CD14-positive monocyte (primary cell): ENCODE results near the gene HAND2. TPM values are rescaled to one million over a fixed set of nuclear protein-coding genes. Genes with fewer than 3 reads are reported as not detected.

Source experiments
- DNase-seq, 3 donors: peaks; one replicate each; pipeline ENCODE4 v3.0.0-alpha.2; 2011 to 2022
- H2AFZ ChIP-seq: 2 replicates; pipeline ENCODE4 v1.6.0; 2012; ENCODE audit warnings: mild to moderate bottlenecking, low read depth, low read length, inconsistent platforms; ENCODE audit not compliant: insufficient read depth, poor library complexity, severe bottlenecking
- H3K27ac ChIP-seq, 2 donors: 1 replicate in 1 of 2; 2 replicates in 1 of 2; pipeline ENCODE4 v1.5.1; 2012 to 2013; ENCODE audit warnings: low read length in 2 of 2, control low read depth in 1 of 2, inconsistent platforms in 1 of 2, low read depth in 1 of 2, mild to moderate bottlenecking in 1 of 2
- H3K27me3 ChIP-seq, 2 donors: one replicate each; pipeline versions ENCODE4 v1.6.0 to v1.6.1; 2011 to 2013; ENCODE audit warnings: low read length in 2 of 2; ENCODE audit not compliant: control insufficient read depth in 2 of 2, insufficient read depth in 2 of 2
- H3K36me3 ChIP-seq, 2 donors: replicated peaks in 1 of 2; 1 replicate in 1 of 2; 2 replicates in 1 of 2; pipeline versions ENCODE4 v1.5.1 to v1.6.1; 2012 to 2013; ENCODE audit warnings: low read length in 2 of 2, control low read depth in 1 of 2, inconsistent platforms in 1 of 2, mild to moderate bottlenecking in 1 of 2; ENCODE audit not compliant: insufficient read depth in 2 of 2, control insufficient read depth in 1 of 2
- H3K4me1 ChIP-seq, 2 donors: 1 replicate in 1 of 2; 2 replicates in 1 of 2; pipeline versions ENCODE4 v1.5.1 to v1.6.1; 2012 to 2013; ENCODE audit warnings: low read length in 2 of 2, control low read depth in 1 of 2, inconsistent platforms in 1 of 2, mild to moderate bottlenecking in 1 of 2, moderate library complexity in 1 of 2; ENCODE audit not compliant: insufficient read depth in 2 of 2, control insufficient read depth in 1 of 2
- H3K4me2 ChIP-seq: replicated peaks from 2 replicates; pipeline ENCODE3; 2012; ENCODE audit warnings: low read length, moderate library complexity, mild to moderate bottlenecking; ENCODE audit not compliant: poor library complexity, severe bottlenecking; ENCODE audit errors: extremely low read depth
- H3K4me3 ChIP-seq, 3 experiments: fragments of 200-600 bp in 1 of 3; sonication (generic) in 1 of 3; replicated peaks in 1 of 3; 1 replicate in 2 of 3; 2 replicates in 1 of 3; pipeline ENCODE4 v1.5.1; 2011 to 2013; ENCODE audit warnings: low read length in 3 of 3, mild to moderate bottlenecking in 3 of 3, control low read depth in 2 of 3, low read depth in 2 of 3, inconsistent platforms in 1 of 3, moderate library complexity in 1 of 3
- H3K79me2 ChIP-seq: 2 replicates; pipeline ENCODE4 v1.6.0; 2012; ENCODE audit warnings: mild to moderate bottlenecking, control low read depth, inconsistent platforms, low read length, moderate library complexity; ENCODE audit not compliant: insufficient read depth
- H3K9ac ChIP-seq: 2 replicates; pipeline ENCODE4 v1.6.0; 2017; ENCODE audit warnings: low read length, mild to moderate bottlenecking; ENCODE audit not compliant: insufficient read depth, poor library complexity, severe bottlenecking
- H3K9me3 ChIP-seq, 2 donors: replicated peaks in 1 of 2; 1 replicate in 1 of 2; 2 replicates in 1 of 2; pipeline versions ENCODE4 v1.5.1 to v1.6.1; 2012 to 2013; ENCODE audit warnings: low read length in 2 of 2, control low read depth in 1 of 2; ENCODE audit not compliant: control insufficient read depth in 1 of 2, insufficient read depth in 1 of 2
- H4K20me1 ChIP-seq: 2 replicates; pipeline ENCODE4 v1.6.0; 2012; ENCODE audit warnings: mild to moderate bottlenecking, low read length, control low read depth, moderate library complexity; ENCODE audit not compliant: insufficient read depth
- H3K27ac Mint-ChIP-seq, 7 donors: one replicate each; pipeline ENCODE4 v1.8.0; 2020; ENCODE audit warnings: mild to moderate bottlenecking in 7 of 7, mixed read lengths in 7 of 7, moderate library complexity in 6 of 7, inconsistent platforms in 2 of 7
- H3K27me3 Mint-ChIP-seq, 3 donors: one replicate each; pipeline ENCODE4 v1.8.0; 2021 to 2022; ENCODE audit warnings: low read depth in 3 of 3, mild to moderate bottlenecking in 3 of 3, mixed read lengths in 3 of 3, moderate library complexity in 3 of 3, inconsistent platforms in 1 of 3
- H3K36me3 Mint-ChIP-seq, 2 donors: one replicate each; pipeline ENCODE4 v1.8.0; 2020; ENCODE audit warnings: mixed read lengths in 2 of 2, inconsistent platforms in 1 of 2, mild to moderate bottlenecking in 1 of 2
- H3K4me1 Mint-ChIP-seq: one replicate; pipeline ENCODE4 v1.8.0; 2020; ENCODE audit warnings: mild to moderate bottlenecking, mixed read lengths
- H3K4me3 Mint-ChIP-seq, 2 donors: one replicate each; pipeline ENCODE4 v1.8.0; 2020; ENCODE audit warnings: mild to moderate bottlenecking in 2 of 2, mixed read lengths in 2 of 2, moderate library complexity in 1 of 2
- H3K9me3 Mint-ChIP-seq, 7 donors: one replicate each; pipeline ENCODE4 v1.8.0; 2020 to 2022; ENCODE audit warnings: mixed read lengths in 7 of 7, mild to moderate bottlenecking in 6 of 7, moderate library complexity in 6 of 7, inconsistent platforms in 2 of 7
- WGBS: methylation state at CpG from one replicate; pipeline ENCODE4 v1.1.5; 2013; ENCODE audit warnings: missing lambda C conversion rate; ENCODE audit not compliant: insufficient coverage; 5-methylcytosine and 5-hydroxymethylcytosine counted together
- intact Hi-C, 2 donors: fragments of 100-400 bp; cut with micrococcal nuclease; formaldehyde crosslinking; loops; one replicate each; pipeline versions ENCODE4 v1.15.0 to v1.15.1; 2023
- polyA plus RNA-seq, 3 donors: library from polyadenylated mRNA; depleted of rRNA in 1 of 3; unstranded in 2 of 3; stranded (reverse) in 1 of 3; fragments of 300-500 nt in 2 of 3; fragments of >200 nt in 1 of 3; fragmentation: Illumina TruSeq in 2 of 3; gene quantifications; 1 replicate in 2 of 3; 2 replicates in 1 of 3; pipeline ENCODE4 v1.2.3, GENCODE V29; 2012 to 2021
- TF ChIP-seq, protein P1 (sequence below): fragments of 200-600 bp; IDR thresholded peaks from one replicate; pipeline ENCODE4 v1.8.0; 2022; ENCODE audit warnings: antibody characterized with exemption, mild to moderate bottlenecking

HAND2 gene
- polyA plus RNA-seq, 3 donors: not detected

DNA sequence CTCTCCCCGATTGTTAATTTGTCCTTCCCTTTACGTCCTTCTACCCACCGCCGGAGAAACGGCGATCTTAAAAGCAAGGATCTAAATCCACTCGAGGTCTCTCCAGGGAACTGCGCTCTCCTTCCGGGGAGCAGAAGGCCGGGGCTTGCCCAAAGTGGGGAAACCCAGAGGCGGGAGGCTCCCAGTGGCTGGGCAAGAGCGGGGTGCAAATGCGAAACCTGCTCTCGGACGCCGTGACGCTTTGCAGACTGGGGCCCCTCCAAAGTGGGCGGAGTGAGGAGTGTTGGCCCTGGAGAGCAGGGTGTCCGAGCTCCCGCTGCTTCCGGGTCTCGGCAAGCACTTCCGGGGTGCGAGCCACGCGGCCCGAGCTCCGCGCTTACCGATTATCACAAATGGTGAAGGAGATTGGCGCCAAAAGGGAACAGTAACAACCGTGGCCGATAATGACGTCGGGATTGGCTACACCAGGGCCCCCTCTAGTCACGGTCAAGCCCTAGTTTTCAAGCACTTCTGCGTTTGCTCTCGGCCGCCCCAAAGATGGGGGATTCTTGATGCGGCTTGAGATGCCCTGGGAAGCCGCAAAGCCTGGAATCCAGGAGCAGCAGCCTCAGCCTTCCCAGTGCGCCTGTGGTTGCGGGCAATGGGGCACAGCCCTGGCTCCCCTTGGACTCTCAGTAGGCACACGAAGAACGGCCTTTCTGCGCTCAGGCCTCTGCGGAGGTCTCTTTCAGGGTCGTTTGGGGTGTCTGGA lies 29.0 kb downstream of the HAND2 start:
- peak overlapping the region; percentile 4 to 53 for H3K27ac ChIP-seq
- WGBS: 8% methylated on average over 44 of the region's 48 CpGs
- H3K9ac ChIP-seq: peak overlapping the region; percentile 42
- peak overlapping the region; percentile 84 to 94 for H3K4me3 Mint-ChIP-seq
- H3K9me3 Mint-ChIP-seq: peaks cover 11 to 47% (median 30%) of the 10 kb centered on the region in 7 donors
- peaks cover 16 to 19% of the 10 kb centered on the region in 2 donors for H3K36me3 Mint-ChIP-seq
- TF ChIP-seq, protein P1, sequence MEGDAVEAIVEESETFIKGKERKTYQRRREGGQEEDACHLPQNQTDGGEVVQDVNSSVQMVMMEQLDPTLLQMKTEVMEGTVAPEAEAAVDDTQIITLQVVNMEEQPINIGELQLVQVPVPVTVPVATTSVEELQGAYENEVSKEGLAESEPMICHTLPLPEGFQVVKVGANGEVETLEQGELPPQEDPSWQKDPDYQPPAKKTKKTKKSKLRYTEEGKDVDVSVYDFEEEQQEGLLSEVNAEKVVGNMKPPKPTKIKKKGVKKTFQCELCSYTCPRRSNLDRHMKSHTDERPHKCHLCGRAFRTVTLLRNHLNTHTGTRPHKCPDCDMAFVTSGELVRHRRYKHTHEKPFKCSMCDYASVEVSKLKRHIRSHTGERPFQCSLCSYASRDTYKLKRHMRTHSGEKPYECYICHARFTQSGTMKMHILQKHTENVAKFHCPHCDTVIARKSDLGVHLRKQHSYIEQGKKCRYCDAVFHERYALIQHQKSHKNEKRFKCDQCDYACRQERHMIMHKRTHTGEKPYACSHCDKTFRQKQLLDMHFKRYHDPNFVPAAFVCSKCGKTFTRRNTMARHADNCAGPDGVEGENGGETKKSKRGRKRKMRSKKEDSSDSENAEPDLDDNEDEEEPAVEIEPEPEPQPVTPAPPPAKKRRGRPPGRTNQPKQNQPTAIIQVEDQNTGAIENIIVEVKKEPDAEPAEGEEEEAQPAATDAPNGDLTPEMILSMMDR: no peak
- peaks cover 62 to 74% (median 66%) of the 10 kb centered on the region in 3 donors for H3K27me3 Mint-ChIP-seq
- peak overlapping the region; percentile 6 to 84 (median 62) for H3K27ac Mint-ChIP-seq
- peaks cover 47 to 73% of the 10 kb centered on the region in 2 donors for H3K27me3 ChIP-seq
- H2AFZ ChIP-seq: peak overlapping the region; percentile 96
- peaks cover 50 to 64% of the 10 kb centered on the region in 2 donors for H3K4me1 ChIP-seq
- peak; percentile 60 to 77 (median 62) for DNase-seq
- H3K79me2 ChIP-seq: no peaks in the 10 kb centered on the region
- no peaks in the 10 kb centered on the region for H4K20me1 ChIP-seq
- peak overlapping the region; percentile 75 for H3K4me2 ChIP-seq
- H3K9me3 ChIP-seq: peaks cover 20 to 32% of the 10 kb centered on the region in 2 donors
- intact Hi-C loops: no loop called here
- H3K4me1 Mint-ChIP-seq: peaks cover 65% of the 10 kb centered on the region
- no peaks in the 10 kb centered on the region for H3K36me3 ChIP-seq
- H3K4me3 ChIP-seq: peak overlapping the region; percentile 39 to 77 (median 49)

DNA sequence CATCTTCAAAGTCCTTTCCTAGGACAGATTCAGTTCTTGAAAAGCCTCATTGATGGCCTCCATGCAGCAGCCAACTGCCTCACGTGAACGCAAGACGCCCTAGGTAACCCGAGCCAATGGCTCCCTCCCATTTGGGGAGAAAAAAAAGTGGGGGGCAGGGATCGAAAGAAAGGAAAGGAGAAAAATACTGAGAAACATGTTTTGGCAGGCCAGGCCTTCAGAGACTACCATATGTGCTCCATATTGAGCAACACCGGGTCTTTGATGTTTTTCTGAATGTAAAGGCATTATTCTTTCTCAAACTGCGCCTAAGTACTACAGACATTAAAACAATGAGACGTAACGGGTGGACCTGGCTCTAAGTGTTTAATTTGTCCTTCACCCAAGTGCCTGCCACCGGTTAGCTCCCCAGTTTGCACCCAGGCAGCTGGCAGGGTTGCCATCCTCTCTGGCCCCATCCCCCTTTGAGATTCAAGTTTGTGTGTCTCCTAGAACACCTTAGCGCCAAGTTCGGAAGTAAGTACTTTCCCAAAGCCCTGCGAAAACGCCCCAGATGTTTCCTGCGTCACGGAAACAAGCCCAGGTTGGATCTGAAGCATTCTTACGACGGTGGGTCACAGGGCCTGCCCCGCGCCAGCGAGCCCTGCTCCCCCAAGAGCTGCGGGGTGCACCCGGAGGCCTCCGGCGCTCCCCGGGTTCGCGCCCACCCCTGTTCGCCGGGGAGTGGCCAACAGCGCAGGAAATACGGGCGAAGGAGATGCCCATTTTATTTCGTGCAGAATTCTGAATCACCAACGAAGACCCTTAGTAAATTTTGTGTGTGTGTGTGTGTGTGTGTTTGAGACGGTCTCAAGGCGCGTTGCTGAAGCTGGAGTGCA lies 30.1 kb downstream of the HAND2 start:
- Histone ChIP-seq H3K4me2 (peak overlapping the region; percentile 75), H3K79me2 (no peaks in the 10 kb centered on the region), H2AFZ (peak overlapping the region; percentile 96), H3K9ac (no peak overlapping the region), H3K9me3 (peaks cover 20 to 31% of the 10 kb centered on the region in 2 donors), H3K4me1 (peaks cover 45 to 56% of the 10 kb centered on the region in 2 donors), H3K4me3 (peak overlapping the region in 1 of 3 experiments; percentile 77), H3K27ac (no peak overlapping the region), H4K20me1 (no peaks in the 10 kb centered on the region), H3K27me3 (peaks cover 45 to 73% of the 10 kb centered on the region in 2 donors), H3K36me3 (no peaks in the 10 kb centered on the region)
- 19% methylated on average over 31 of the region's 38 CpGs for WGBS
- intact Hi-C loops: loop anchor here (10.0 kb wide), 3 partner anchors 75 to 185 kb away; partner anchors contain the start of gene HMGB2 (in 1 of the 2)
- no peak for DNase-seq
- H3K27me3 Mint-ChIP-seq: peaks cover 57 to 72% (median 58%) of the 10 kb centered on the region in 3 donors
- H3K27ac Mint-ChIP-seq: peak overlapping the region in 2 of 7 donors; percentile 17 to 51
- TF ChIP-seq, protein P1: no peak
- peak overlapping the region; percentile 84 to 94 for H3K4me3 Mint-ChIP-seq
- H3K4me1 Mint-ChIP-seq: peaks cover 57% of the 10 kb centered on the region
- peaks cover 11 to 43% (median 30%) of the 10 kb centered on the region in 7 donors for H3K9me3 Mint-ChIP-seq
- peaks cover 16 to 19% of the 10 kb centered on the region in 2 donors for H3K36me3 Mint-ChIP-seq
